ENCODE results near the gene OR4D10. TPM values are rescaled to one million over a fixed set of nuclear protein-coding genes. Genes with fewer than 3 reads are reported as not detected.

Gene OR4D10
- not detected in 2 replicates for total RNA-seq

GRCh38 chr11:59473015-59473414 is at the start of gene OR4D10:
Gene OR4D10, plus strand, starts transcription at chr11:59473315. Its CDS starts 4,115 bp downstream, at chr11:59477430.

GRCh38 chr11:59426361-59427067 is 46.6 kb upstream of the OR4D10 start, which contains the start of gene OR5A2:
Gene OR5A2, minus strand, starts transcription at chr11:59426413. Its CDS starts 3,460 bp downstream, at chr11:59422953.

GRCh38 chr11:59436169-59436568 is 36.9 kb upstream of the OR4D10 start, which contains the start of gene OR5A1:
Gene OR5A1, plus strand, starts transcription at chr11:59436469. Its CDS starts 6,700 bp downstream, at chr11:59443169.

GRCh38 chr11:59456661-59457060 is 16.5 kb upstream of the OR4D10 start, which contains the start of gene OR4D6:
Gene OR4D6, plus strand, starts transcription at chr11:59456961. Its CDS starts 0 bp downstream, at chr11:59456961.

GRCh38 chr11:59503276-59503675 is 30.2 kb downstream of the OR4D10 start, which contains the start of gene OR4D11:
Gene OR4D11, plus strand, starts transcription at chr11:59503576. Its CDS starts 0 bp downstream, at chr11:59503576.

GRCh38 chr11:59510941-59511589 is 38.0 kb downstream of the OR4D10 start, which contains the start of gene OR4D9:
Gene OR4D9, plus strand, starts transcription at chr11:59511539. Its CDS starts 3,374 bp downstream, at chr11:59514913.

Other genes with a start within 250 kb of the OR4D10 start
- gene OR5AN1, start 114.4 kb upstream of the OR4D10 start, total RNA-seq = not detected in 2 replicates
- gene OR5A2, start 46.9 kb upstream of the OR4D10 start, total RNA-seq = not detected in 2 replicates
- gene OR5A1, start 36.8 kb upstream of the OR4D10 start, total RNA-seq = not detected in 2 replicates
- gene OR4D6, start 16.4 kb upstream of the OR4D10 start, total RNA-seq = not detected in 2 replicates
- not detected in 2 replicates for gene OR4D11, start 30.3 kb downstream of the OR4D10 start, total RNA-seq
- not detected in 2 replicates for gene OR4D9, start 38.2 kb downstream of the OR4D10 start, total RNA-seq
- gene OSBP, start 142.5 kb downstream of the OR4D10 start, total RNA-seq = 27.6 and 29.7 TPM in 2 replicates
- gene PATL1, start 195.7 kb downstream of the OR4D10 start, total RNA-seq = 4.1 and 5.3 TPM in 2 replicates
- gene OR10V1, start 240.5 kb downstream of the OR4D10 start, total RNA-seq = not detected in 2 replicates

Data from smooth muscle cell of bladder (primary cell).